Thymus (tissue), 11 donors: Measurements from ENCODE around the gene ZNF460. TPM values are rescaled to one million over a fixed set of nuclear protein-coding genes. Genes with fewer than 3 reads are reported as not detected.
"Not testable (repeated sequence)": the region's sequence is repeated elsewhere in the genome, so short reads cannot be mapped to it uniquely, and the experiment has no call there.

Experiments
- DNase-seq, 9 donors: peaks; one replicate each; pipeline ENCODE4 v3.0.0-alpha.2; 2013; ENCODE audit warnings: low spot score in 9 of 9, low read depth in 6 of 9, missing footprints in 1 of 9
- H3K27ac ChIP-seq, 2 donors: one replicate each; pipeline ENCODE4 v1.5.1; 2013; ENCODE audit warnings: control low read depth in 1 of 2, low read depth in 1 of 2, low read length in 1 of 2, mild to moderate bottlenecking in 1 of 2, moderate library complexity in 1 of 2
- H3K27me3 ChIP-seq, 2 donors: one replicate each; pipeline ENCODE4 v1.5.1; 2013; ENCODE audit warnings: low read length in 1 of 2; ENCODE audit not compliant: control insufficient read depth in 2 of 2, insufficient read depth in 1 of 2
- H3K36me3 ChIP-seq, 2 donors: one replicate each; pipeline ENCODE4 v1.5.1; 2013; ENCODE audit warnings: low read length in 1 of 2, mild to moderate bottlenecking in 1 of 2, moderate library complexity in 1 of 2; ENCODE audit not compliant: control insufficient read depth in 2 of 2, insufficient read depth in 2 of 2
- H3K4me1 ChIP-seq, 2 donors: one replicate each; pipeline ENCODE4 v1.5.1; 2013; ENCODE audit warnings: low read length in 2 of 2; ENCODE audit not compliant: control insufficient read depth in 2 of 2, insufficient read depth in 2 of 2
- H3K4me3 ChIP-seq, 2 donors: one replicate each; pipeline ENCODE4 v1.5.1; 2013; ENCODE audit warnings: low read length in 2 of 2, control low read depth in 1 of 2, mild to moderate bottlenecking in 1 of 2
- H3K9me3 ChIP-seq, 2 donors: one replicate each; pipeline ENCODE4 v1.5.1; 2013; ENCODE audit warnings: low read length in 1 of 2, mild to moderate bottlenecking in 1 of 2; ENCODE audit not compliant: control insufficient read depth in 2 of 2, insufficient read depth in 1 of 2
- WGBS: extraction: QIAGEN DNeasy Blood & Tissue Kit; methylation state at CpG from one replicate; pipeline ENCODE4 v1.1.7; 2013; 5-methylcytosine and 5-hydroxymethylcytosine counted together
- polyA plus RNA-seq: library from polyadenylated mRNA; stranded (reverse); fragments of 200-250 nt; gene quantifications from one replicate; pipeline ENCODE4 v1.2.3, GENCODE V29; 2013
- total RNA-seq: library from RNA; stranded (reverse); fragments of 120-200 nt; gene quantifications from one replicate; pipeline ENCODE4 v1.2.4, GENCODE V29; 2013
- donor health status: healthy.

ZNF460 gene
- total and polyA plus RNA-seq, 2 donors, result 1.4 to 20.7 TPM

- Histone ChIP-seq H3K4me1 (peaks cover 8 to 13% of the 10 kb centered on the region in 2 donors), H3K27ac (no peak overlapping the region), H3K36me3 (peaks cover 28 to 37% of the 10 kb centered on the region in 2 donors), H3K4me3 (no peak overlapping the region), H3K9me3 (no peaks in the 10 kb centered on the region), H3K27me3 (no peaks in the 10 kb centered on the region)
- 98% methylated on average over 5 of the region's 5 CpGs for WGBS
- no peak for DNase-seq
Observed at GRCh38 chr19:57245066-57245465, 35.2 kb upstream of the ZNF460 start.

- DNase-seq, result no peak
- H3K27me3 ChIP-seq, result no peaks in the 10 kb centered on the region
- H3K4me3 ChIP-seq, result no peak overlapping the region
- H3K27ac ChIP-seq, result no peak overlapping the region
- WGBS, result 94% methylated on average over 6 of the region's 6 CpGs
- no peaks in the 10 kb centered on the region for H3K9me3 ChIP-seq
- peaks cover 30 to 43% of the 10 kb centered on the region in 2 donors for H3K36me3 ChIP-seq
- H3K4me1 ChIP-seq, result peaks cover 8 to 11% of the 10 kb centered on the region in 2 donors
Observed at GRCh38 chr19:57245959-57246358, 34.3 kb upstream of the ZNF460 start.

GRCh38 chr19:57248646-57249045 is 31.6 kb upstream of the ZNF460 start:
- Histone ChIP-seq H3K27ac (no peak overlapping the region), H3K9me3 (no peaks in the 10 kb centered on the region), H3K36me3 (peaks cover 41 to 53% of the 10 kb centered on the region in 2 donors), H3K4me3 (no peak overlapping the region), H3K27me3 (no peaks in the 10 kb centered on the region), H3K4me1 (no peaks in the 10 kb centered on the region)
- no peak for DNase-seq
- WGBS, result 89% methylated on average over 6 of the region's 6 CpGs

GRCh38 chr19:57249329-57249728 is 31.0 kb upstream of the ZNF460 start:
- H3K27me3 ChIP-seq, result no peaks in the 10 kb centered on the region
- no peaks in the 10 kb centered on the region for H3K9me3 ChIP-seq
- no peak for DNase-seq
- H3K36me3 ChIP-seq, result peaks cover 44 to 56% of the 10 kb centered on the region in 2 donors
- no peak overlapping the region for H3K4me3 ChIP-seq
- WGBS, result 47% methylated on average over 1 of the region's 1 CpG
- H3K4me1 ChIP-seq, result no peaks in the 10 kb centered on the region
- H3K27ac ChIP-seq, result no peak overlapping the region

- WGBS, result 98% methylated on average over 11 of the region's 11 CpGs
- H3K4me1 ChIP-seq, H3K27me3 ChIP-seq, H3K9me3 ChIP-seq, H3K27ac ChIP-seq, DNase-seq, H3K4me3 ChIP-seq: not testable (repeated sequence)
- peaks cover 32% of the 10 kb centered on the region in 2 donors for H3K36me3 ChIP-seq
Observed at GRCh38 chr19:57253767-57254166, 26.5 kb upstream of the ZNF460 start.

- H3K4me3 ChIP-seq, result no peak overlapping the region
Observed at GRCh38 chr19:57262044-57262443, 18.2 kb upstream of the ZNF460 start.

GRCh38 chr19:57263244-57263741 is 17.0 kb upstream of the ZNF460 start:
- Histone ChIP-seq H3K4me3 (no peak overlapping the region), H3K36me3 (peaks cover 0 to 9% of the 10 kb centered on the region in 2 donors), H3K27me3 (no peaks in the 10 kb centered on the region), H3K27ac (no peak overlapping the region), H3K4me1 (no peaks in the 10 kb centered on the region), H3K9me3 (no peaks in the 10 kb centered on the region)
- 95% methylated on average over 1 of the region's 1 CpG for WGBS
- no peak for DNase-seq

More at GRCh38 chr19:57262044-57262443, 18.2 kb upstream of the ZNF460 start:
- peaks cover 0 to 9% of the 10 kb centered on the region in 2 donors for H3K36me3 ChIP-seq
- H3K27me3 ChIP-seq, result no peaks in the 10 kb centered on the region
- H3K4me1 ChIP-seq, result no peaks in the 10 kb centered on the region
- H3K9me3 ChIP-seq, result no peaks in the 10 kb centered on the region
- DNase-seq, result no peak
- H3K27ac ChIP-seq, result no peak overlapping the region
- 94% methylated on average over 3 of the region's 3 CpGs for whole genome bisulfite sequencing

- H3K4me1 ChIP-seq, result no peaks in the 10 kb centered on the region
- 99% methylated on average over 3 of the region's 3 CpGs for WGBS
- DNase-seq, result no peak
- H3K27ac ChIP-seq, result no peak overlapping the region
- peaks cover 0 to 2% of the 10 kb centered on the region in 2 donors for H3K36me3 ChIP-seq
- H3K9me3 ChIP-seq, result no peaks in the 10 kb centered on the region
- H3K27me3 ChIP-seq, result no peaks in the 10 kb centered on the region
- no peak overlapping the region for H3K4me3 ChIP-seq
Observed at GRCh38 chr19:57267291-57267690, 13.0 kb upstream of the ZNF460 start.

- H3K27me3 ChIP-seq, result no peaks in the 10 kb centered on the region
- no peaks in the 10 kb centered on the region for H3K4me1 ChIP-seq
- no peak for DNase-seq
- no peak overlapping the region for H3K27ac ChIP-seq
- no peaks in the 10 kb centered on the region for H3K36me3 ChIP-seq
- H3K4me3 ChIP-seq, result no peak overlapping the region
- no peaks in the 10 kb centered on the region for H3K9me3 ChIP-seq
- 93% methylated on average over 4 of the region's 4 CpGs for WGBS
Observed at GRCh38 chr19:57269515-57270250, 10.6 kb upstream of the ZNF460 start.
